ENCODE results near the gene CYP17A1. TPM values are rescaled to one million over a fixed set of nuclear protein-coding genes. Genes with fewer than 3 reads are reported as not detected.
A peak's percentile ranks its signal among the peaks of the same experiment; 100 is the strongest.

Gene CYP17A1
- total RNA-seq, 3 donors from 2014 or later, result not detected

DNA sequence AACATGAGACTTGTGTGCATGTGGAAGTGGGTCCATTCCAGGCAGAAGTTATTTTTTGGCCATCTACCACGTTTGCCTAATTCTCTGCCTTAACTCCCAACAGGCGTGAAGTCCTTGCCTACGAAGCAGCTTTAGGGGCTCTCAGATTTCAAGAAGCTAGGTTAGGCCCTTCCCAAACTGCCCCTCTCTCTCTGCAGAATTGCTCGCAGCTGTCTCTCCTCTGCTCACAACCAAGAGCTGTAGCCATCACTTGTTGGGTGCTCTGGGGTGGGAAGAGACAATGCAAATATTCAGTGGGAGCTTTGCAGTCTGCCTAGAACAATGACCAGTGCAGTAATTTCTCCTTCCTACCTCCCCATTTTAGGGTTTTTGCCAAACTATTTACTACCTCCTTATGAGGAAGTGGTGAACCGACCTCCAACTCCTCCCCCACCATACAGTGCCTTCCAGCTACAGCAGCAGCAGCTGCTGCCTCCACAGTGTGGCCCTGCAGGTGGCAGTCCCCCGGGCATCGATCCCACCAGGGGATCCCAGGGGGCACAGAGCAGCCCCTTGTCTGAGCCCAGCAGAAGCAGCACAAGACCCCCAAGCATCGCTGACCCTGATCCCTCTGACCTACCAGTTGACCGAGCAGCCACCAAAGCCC, 24.9 kb downstream of the CYP17A1 start:
- no peak overlapping the region for H3K4me3 ChIP-seq
- H3K36me3 ChIP-seq, result no peaks in the 10 kb centered on the region
- H3K4me1 ChIP-seq, result peaks cover 0 to 8% of the 10 kb centered on the region in 2 donors
- TF ChIP-seq, protein P1, sequence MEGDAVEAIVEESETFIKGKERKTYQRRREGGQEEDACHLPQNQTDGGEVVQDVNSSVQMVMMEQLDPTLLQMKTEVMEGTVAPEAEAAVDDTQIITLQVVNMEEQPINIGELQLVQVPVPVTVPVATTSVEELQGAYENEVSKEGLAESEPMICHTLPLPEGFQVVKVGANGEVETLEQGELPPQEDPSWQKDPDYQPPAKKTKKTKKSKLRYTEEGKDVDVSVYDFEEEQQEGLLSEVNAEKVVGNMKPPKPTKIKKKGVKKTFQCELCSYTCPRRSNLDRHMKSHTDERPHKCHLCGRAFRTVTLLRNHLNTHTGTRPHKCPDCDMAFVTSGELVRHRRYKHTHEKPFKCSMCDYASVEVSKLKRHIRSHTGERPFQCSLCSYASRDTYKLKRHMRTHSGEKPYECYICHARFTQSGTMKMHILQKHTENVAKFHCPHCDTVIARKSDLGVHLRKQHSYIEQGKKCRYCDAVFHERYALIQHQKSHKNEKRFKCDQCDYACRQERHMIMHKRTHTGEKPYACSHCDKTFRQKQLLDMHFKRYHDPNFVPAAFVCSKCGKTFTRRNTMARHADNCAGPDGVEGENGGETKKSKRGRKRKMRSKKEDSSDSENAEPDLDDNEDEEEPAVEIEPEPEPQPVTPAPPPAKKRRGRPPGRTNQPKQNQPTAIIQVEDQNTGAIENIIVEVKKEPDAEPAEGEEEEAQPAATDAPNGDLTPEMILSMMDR (IDR thresholded peaks at IDR 0.05), result no peak
- TF ChIP-seq POLR2A (IDR thresholded peaks at IDR 0.05), result no peak
- TF ChIP-seq POLR2AphosphoS5 (IDR thresholded peaks at IDR 0.05), result no peak
- peak overlapping the region in 1 of 2 donors; percentile 94 for H3K27ac ChIP-seq
- no peaks in the 10 kb centered on the region for H3K27me3 ChIP-seq
- intact Hi-C loops (cut with DNase I; ENCODE audit: low total_unique reads), result no loop called here
- no peaks in the 10 kb centered on the region for H3K9me3 ChIP-seq
- no peak for DNase-seq (ENCODE audit: low spot score in 2 of 2)

DNA sequence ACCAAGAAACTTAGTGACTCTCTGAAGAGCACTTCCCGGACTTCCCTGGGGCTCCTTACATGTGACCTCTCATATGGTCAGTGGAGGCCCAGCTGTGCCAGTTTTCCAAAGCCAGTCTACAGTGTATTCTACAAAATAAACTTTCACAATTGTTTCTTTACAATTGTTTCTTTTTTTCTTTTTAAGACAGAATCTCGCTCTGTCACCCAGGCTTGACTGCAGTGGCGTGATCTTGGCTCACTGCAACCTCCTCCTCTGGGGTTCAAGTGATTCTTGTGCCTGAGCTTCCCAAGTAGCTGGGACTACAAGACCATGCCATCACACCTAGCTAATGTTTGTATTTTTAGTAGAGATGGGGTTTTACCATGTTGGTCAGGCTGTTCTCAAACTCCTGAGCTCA, 25.9 kb downstream of the CYP17A1 start:
- TF ChIP-seq, protein P1 (IDR thresholded peaks at IDR 0.05), result no peak
- TF ChIP-seq POLR2A (IDR thresholded peaks at IDR 0.05) (no peak), POLR2AphosphoS5 (IDR thresholded peaks at IDR 0.05) (no peak)
- no peak overlapping the region for H3K27ac ChIP-seq
- intact Hi-C loops (cut with DNase I; ENCODE audit: low total_unique reads), result no loop called here
- H3K4me1 ChIP-seq, result peaks cover 0 to 8% of the 10 kb centered on the region in 2 donors
- no peaks in the 10 kb centered on the region for H3K27me3 ChIP-seq
- no peak for DNase-seq (ENCODE audit: low spot score in 2 of 2)
- no peaks in the 10 kb centered on the region for H3K9me3 ChIP-seq
- no peaks in the 10 kb centered on the region for H3K36me3 ChIP-seq
- H3K4me3 ChIP-seq, result no peak overlapping the region

GRCh38 chr10:102808380-102808779, 28.8 kb downstream of the CYP17A1 start:
- no peaks in the 10 kb centered on the region for H3K36me3 ChIP-seq
- intact Hi-C loops (cut with DNase I; ENCODE audit: low total_unique reads), result loop anchor here (2.0 kb wide), 1 partner anchor 62 kb away; no protein-coding TSS in a partner anchor
- TF ChIP-seq POLR2A (IDR thresholded peaks at IDR 0.05), result no peak
- TF ChIP-seq, protein P1 (IDR thresholded peaks at IDR 0.05), result no peak
- TF ChIP-seq POLR2AphosphoS5 (IDR thresholded peaks at IDR 0.05), result no peak
- no peak overlapping the region for H3K27ac ChIP-seq
- H3K9me3 ChIP-seq, result no peaks in the 10 kb centered on the region
- H3K27me3 ChIP-seq, result no peaks in the 10 kb centered on the region
- DNase-seq (ENCODE audit: low spot score in 2 of 2), result no peak
- no peak overlapping the region for H3K4me3 ChIP-seq
- H3K4me1 ChIP-seq, result no peaks in the 10 kb centered on the region

GRCh38 chr10:102804382-102805055, 32.7 kb downstream of the CYP17A1 start:
- Histone ChIP-seq H3K4me3 (no peak overlapping the region), H3K36me3 (no peaks in the 10 kb centered on the region), H3K4me1 (peaks cover 16 to 24% of the 10 kb centered on the region in 2 donors), H3K27ac (no peak overlapping the region), H3K9me3 (no peaks in the 10 kb centered on the region), H3K27me3 (no peaks in the 10 kb centered on the region)
- intact Hi-C loops (cut with DNase I; ENCODE audit: low total_unique reads), result no loop called here
- no peak for DNase-seq (ENCODE audit: low spot score in 2 of 2)
- TF ChIP-seq, protein P1 (IDR thresholded peaks at IDR 0.05), result no peak
- TF ChIP-seq POLR2A (IDR thresholded peaks at IDR 0.05) (no peak), POLR2AphosphoS5 (IDR thresholded peaks at IDR 0.05) (no peak)

DNA sequence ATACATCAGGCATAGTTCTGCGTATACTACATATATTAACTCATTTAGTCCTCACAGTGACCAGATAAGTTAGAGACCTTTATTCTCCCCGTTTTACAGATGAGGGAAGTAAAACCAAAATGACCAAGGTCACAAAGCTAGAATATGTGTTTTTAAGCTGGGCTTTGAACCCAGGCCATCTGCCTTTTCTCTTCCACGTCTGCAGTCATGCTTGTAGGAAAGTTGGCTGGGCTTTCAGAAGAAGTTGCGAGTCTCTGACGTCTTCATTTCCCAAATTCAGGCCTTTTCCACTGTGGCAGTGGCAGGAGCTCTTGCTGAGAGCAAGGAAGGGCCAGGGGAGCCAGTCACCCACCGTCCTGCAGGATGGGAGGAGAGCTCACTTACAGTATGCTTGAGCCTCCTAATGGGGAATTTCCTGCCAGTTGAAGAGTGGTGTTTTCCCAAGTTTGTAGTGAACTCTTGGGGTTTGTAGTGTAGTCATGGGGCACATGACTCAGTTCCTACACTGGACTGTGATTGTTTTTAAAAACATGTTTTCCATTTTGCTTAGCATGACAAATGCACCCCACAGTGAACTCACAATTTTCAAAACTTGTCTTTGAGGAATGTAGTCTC, 34.2 kb downstream of the CYP17A1 start:
- no peak overlapping the region for H3K4me3 ChIP-seq
- no peak for DNase-seq (ENCODE audit: low spot score in 2 of 2)
- H3K9me3 ChIP-seq, result no peaks in the 10 kb centered on the region
- peaks cover 16 to 24% of the 10 kb centered on the region in 2 donors for H3K4me1 ChIP-seq
- peak overlapping the region; percentile 80 to 92 for H3K27ac ChIP-seq
- TF ChIP-seq POLR2AphosphoS5 (IDR thresholded peaks at IDR 0.05), result peak in 1 of 3 donors; percentile 54
- TF ChIP-seq, protein P1 (IDR thresholded peaks at IDR 0.05), result no peak
- no peaks in the 10 kb centered on the region for H3K27me3 ChIP-seq
- H3K36me3 ChIP-seq, result no peaks in the 10 kb centered on the region
- intact Hi-C loops (cut with DNase I; ENCODE audit: low total_unique reads), result no loop called here

Data from breast epithelium (tissue), 4 donors.